CD14-positive monocyte (primary cell): ENCODE data around the gene EVX1. TPM values are rescaled to one million over a fixed set of nuclear protein-coding genes. Genes with fewer than 3 reads are reported as not detected.
A peak's percentile ranks its signal among the peaks of the same experiment; 100 is the strongest.

Experiments used
- DNase-seq, 3 donors: peaks; one replicate each; pipeline ENCODE4 v3.0.0-alpha.2; 2011 to 2022
- H2AFZ ChIP-seq: 2 replicates; pipeline ENCODE4 v1.6.0; 2012; ENCODE audit warnings: mild to moderate bottlenecking, low read depth, low read length, inconsistent platforms; ENCODE audit not compliant: insufficient read depth, poor library complexity, severe bottlenecking
- H3K27ac ChIP-seq, 2 donors: 1 replicate in 1 of 2; 2 replicates in 1 of 2; pipeline ENCODE4 v1.5.1; 2012 to 2013; ENCODE audit warnings: low read length in 2 of 2, control low read depth in 1 of 2, inconsistent platforms in 1 of 2, low read depth in 1 of 2, mild to moderate bottlenecking in 1 of 2
- H3K27me3 ChIP-seq, 2 donors: one replicate each; pipeline versions ENCODE4 v1.6.0 to v1.6.1; 2011 to 2013; ENCODE audit warnings: low read length in 2 of 2; ENCODE audit not compliant: control insufficient read depth in 2 of 2, insufficient read depth in 2 of 2
- H3K36me3 ChIP-seq, 2 donors: replicated peaks in 1 of 2; 1 replicate in 1 of 2; 2 replicates in 1 of 2; pipeline versions ENCODE4 v1.5.1 to v1.6.1; 2012 to 2013; ENCODE audit warnings: low read length in 2 of 2, control low read depth in 1 of 2, inconsistent platforms in 1 of 2, mild to moderate bottlenecking in 1 of 2; ENCODE audit not compliant: insufficient read depth in 2 of 2, control insufficient read depth in 1 of 2
- H3K4me1 ChIP-seq, 2 donors: 1 replicate in 1 of 2; 2 replicates in 1 of 2; pipeline versions ENCODE4 v1.5.1 to v1.6.1; 2012 to 2013; ENCODE audit warnings: low read length in 2 of 2, control low read depth in 1 of 2, inconsistent platforms in 1 of 2, mild to moderate bottlenecking in 1 of 2, moderate library complexity in 1 of 2; ENCODE audit not compliant: insufficient read depth in 2 of 2, control insufficient read depth in 1 of 2
- H3K4me2 ChIP-seq: replicated peaks from 2 replicates; pipeline ENCODE3; 2012; ENCODE audit warnings: low read length, moderate library complexity, mild to moderate bottlenecking; ENCODE audit not compliant: poor library complexity, severe bottlenecking; ENCODE audit errors: extremely low read depth
- H3K4me3 ChIP-seq, 3 experiments: fragments of 200-600 bp in 1 of 3; sonication (generic) in 1 of 3; replicated peaks in 1 of 3; 1 replicate in 2 of 3; 2 replicates in 1 of 3; pipeline ENCODE4 v1.5.1; 2011 to 2013; ENCODE audit warnings: low read length in 3 of 3, mild to moderate bottlenecking in 3 of 3, control low read depth in 2 of 3, low read depth in 2 of 3, inconsistent platforms in 1 of 3, moderate library complexity in 1 of 3
- H3K79me2 ChIP-seq: 2 replicates; pipeline ENCODE4 v1.6.0; 2012; ENCODE audit warnings: mild to moderate bottlenecking, control low read depth, inconsistent platforms, low read length, moderate library complexity; ENCODE audit not compliant: insufficient read depth
- H3K9ac ChIP-seq: 2 replicates; pipeline ENCODE4 v1.6.0; 2017; ENCODE audit warnings: low read length, mild to moderate bottlenecking; ENCODE audit not compliant: insufficient read depth, poor library complexity, severe bottlenecking
- H3K9me3 ChIP-seq, 2 donors: replicated peaks in 1 of 2; 1 replicate in 1 of 2; 2 replicates in 1 of 2; pipeline versions ENCODE4 v1.5.1 to v1.6.1; 2012 to 2013; ENCODE audit warnings: low read length in 2 of 2, control low read depth in 1 of 2; ENCODE audit not compliant: control insufficient read depth in 1 of 2, insufficient read depth in 1 of 2
- H4K20me1 ChIP-seq: 2 replicates; pipeline ENCODE4 v1.6.0; 2012; ENCODE audit warnings: mild to moderate bottlenecking, low read length, control low read depth, moderate library complexity; ENCODE audit not compliant: insufficient read depth
- H3K27ac Mint-ChIP-seq, 7 donors: one replicate each; pipeline ENCODE4 v1.8.0; 2020; ENCODE audit warnings: mild to moderate bottlenecking in 7 of 7, mixed read lengths in 7 of 7, moderate library complexity in 6 of 7, inconsistent platforms in 2 of 7
- H3K27me3 Mint-ChIP-seq, 3 donors: one replicate each; pipeline ENCODE4 v1.8.0; 2021 to 2022; ENCODE audit warnings: low read depth in 3 of 3, mild to moderate bottlenecking in 3 of 3, mixed read lengths in 3 of 3, moderate library complexity in 3 of 3, inconsistent platforms in 1 of 3
- H3K36me3 Mint-ChIP-seq, 2 donors: one replicate each; pipeline ENCODE4 v1.8.0; 2020; ENCODE audit warnings: mixed read lengths in 2 of 2, inconsistent platforms in 1 of 2, mild to moderate bottlenecking in 1 of 2
- H3K4me1 Mint-ChIP-seq: one replicate; pipeline ENCODE4 v1.8.0; 2020; ENCODE audit warnings: mild to moderate bottlenecking, mixed read lengths
- H3K4me3 Mint-ChIP-seq, 2 donors: one replicate each; pipeline ENCODE4 v1.8.0; 2020; ENCODE audit warnings: mild to moderate bottlenecking in 2 of 2, mixed read lengths in 2 of 2, moderate library complexity in 1 of 2
- H3K9me3 Mint-ChIP-seq, 7 donors: one replicate each; pipeline ENCODE4 v1.8.0; 2020 to 2022; ENCODE audit warnings: mixed read lengths in 7 of 7, mild to moderate bottlenecking in 6 of 7, moderate library complexity in 6 of 7, inconsistent platforms in 2 of 7
- CTCF ChIP-seq: fragments of 200-600 bp; IDR thresholded peaks from one replicate; pipeline ENCODE4 v1.8.0; 2022; ENCODE audit warnings: antibody characterized with exemption, mild to moderate bottlenecking
- WGBS: methylation state at CpG from one replicate; pipeline ENCODE4 v1.1.5; 2013; ENCODE audit warnings: missing lambda C conversion rate; ENCODE audit not compliant: insufficient coverage; 5-methylcytosine and 5-hydroxymethylcytosine counted together
- intact Hi-C, 2 donors: fragments of 100-400 bp; cut with micrococcal nuclease; formaldehyde crosslinking; loops; one replicate each; pipeline versions ENCODE4 v1.15.0 to v1.15.1; 2023
- polyA plus RNA-seq, 3 donors: library from polyadenylated mRNA; depleted of rRNA in 1 of 3; unstranded in 2 of 3; stranded (reverse) in 1 of 3; fragments of 300-500 nt in 2 of 3; fragments of >200 nt in 1 of 3; fragmentation: Illumina TruSeq in 2 of 3; gene quantifications; 1 replicate in 2 of 3; 2 replicates in 1 of 3; pipeline ENCODE4 v1.2.3, GENCODE V29; 2012 to 2021

EVX1 gene
- polyA plus RNA-seq, 3 donors = not detected

GRCh38 chr7:27213433-27214238 is 29.0 kb upstream of the EVX1 start:
- no peak overlapping the region for H3K4me3 ChIP-seq
- Mint-ChIP-seq H3K4me1 (peaks cover 14% of the 10 kb centered on the region), H3K9me3 (peaks cover 0 to 24% (median 4%) of the 10 kb centered on the region in 7 donors), H3K27ac (no peak overlapping the region), H3K36me3 (peaks cover 3 to 4% of the 10 kb centered on the region in 2 donors), H3K4me3 (peak overlapping the region in 1 of 2 donors; percentile 84), H3K27me3 (peaks cover 94 to 98% (median 96%) of the 10 kb centered on the region in 3 donors)
- H3K4me1 ChIP-seq = peaks cover 6 to 11% of the 10 kb centered on the region in 2 donors
- H3K79me2 ChIP-seq = no peaks in the 10 kb centered on the region
- no peak overlapping the region for H2AFZ ChIP-seq
- DNase-seq = no peak
- TF ChIP-seq CTCF = no peak
- no peaks in the 10 kb centered on the region for H3K36me3 ChIP-seq
- peaks cover 92 to 98% of the 10 kb centered on the region in 2 donors for H3K27me3 ChIP-seq
- intact Hi-C loops = loop anchor here in 1 of 2 donors (10.0 kb wide), 1 partner anchor 711 kb away; no protein-coding TSS in a partner anchor
- no peak overlapping the region for H3K27ac ChIP-seq
- 36% methylated on average over 48 of the region's 50 CpGs for WGBS
- H3K9me3 ChIP-seq = peaks cover 4 to 6% of the 10 kb centered on the region in 2 donors
- H4K20me1 ChIP-seq = no peaks in the 10 kb centered on the region
- no peak overlapping the region for H3K4me2 ChIP-seq
- H3K9ac ChIP-seq = no peak overlapping the region

- Mint-ChIP-seq H3K4me1 (peaks cover 14% of the 10 kb centered on the region), H3K4me3 (peak overlapping the region in 1 of 2 donors; percentile 84), H3K27ac (no peak overlapping the region), H3K27me3 (peaks cover 94 to 98% (median 96%) of the 10 kb centered on the region in 3 donors), H3K36me3 (peaks cover 3 to 4% of the 10 kb centered on the region in 2 donors), H3K9me3 (peaks cover 0 to 27% (median 4%) of the 10 kb centered on the region in 7 donors)
- TF ChIP-seq CTCF = no peak
- no peak overlapping the region for H3K27ac ChIP-seq
- intact Hi-C loops = loop anchor here in 1 of 2 donors (10.0 kb wide), 1 partner anchor 710 kb away; no protein-coding TSS in a partner anchor
- H2AFZ ChIP-seq = no peak overlapping the region
- H3K27me3 ChIP-seq = peaks cover 90 to 98% of the 10 kb centered on the region in 2 donors
- no peaks in the 10 kb centered on the region for H3K79me2 ChIP-seq
- no peaks in the 10 kb centered on the region for H3K36me3 ChIP-seq
- WGBS = no CpG with 5 or more reads among the region's 8 CpGs
- H3K4me1 ChIP-seq = peaks cover 6 to 11% of the 10 kb centered on the region in 2 donors
- no peak overlapping the region for H3K9ac ChIP-seq
- peaks cover 4 to 7% of the 10 kb centered on the region in 2 donors for H3K9me3 ChIP-seq
- no peak for DNase-seq
- H4K20me1 ChIP-seq = no peaks in the 10 kb centered on the region
- H3K4me2 ChIP-seq = no peak overlapping the region
- no peak overlapping the region for H3K4me3 ChIP-seq
These were observed 28.2 kb upstream of the EVX1 start for GRCh38 chr7:27214239-27214950.
